Cortex of kidney (tissue), 1 donor: ENCODE data around the gene TAMM41.
"Not testable (repeated sequence)": the region's sequence is repeated elsewhere in the genome, so short reads cannot be mapped to it uniquely, and the experiment has no call there.

Experiments
- DNase-seq: peaks from one replicate; lab custom pipeline; 2025; lab: John Stamatoyannopoulos, UW

Gene TAMM41

GRCh38 chr3:11814663-11815062, 32.0 kb downstream of the TAMM41 start:
- DNase-seq, result no peak

GRCh38 chr3:11810276-11810675, 36.4 kb downstream of the TAMM41 start:
- no peak for DNase-seq

- no peak for DNase-seq
Observed at GRCh38 chr3:11808231-11808630, 38.5 kb downstream of the TAMM41 start.

GRCh38 chr3:11807686-11808085, 39.0 kb downstream of the TAMM41 start:
- no peak for DNase-seq

GRCh38 chr3:11805716-11806115, 41.0 kb downstream of the TAMM41 start:
- DNase-seq, result no peak

- no peak for DNase-seq
Observed at GRCh38 chr3:11803977-11804892, 42.5 kb downstream of the TAMM41 start.

GRCh38 chr3:11799791-11800190, 46.9 kb downstream of the TAMM41 start:
- no peak for DNase-seq

GRCh38 chr3:11794927-11795326, 51.8 kb downstream of the TAMM41 start:
- DNase-seq, result no peak

- no peak for DNase-seq
Observed at GRCh38 chr3:11791339-11792200, 55.1 kb downstream of the TAMM41 start.

GRCh38 chr3:11789412-11789811, 57.3 kb downstream of the TAMM41 start:
- no peak for DNase-seq

- no peak for DNase-seq
Observed at GRCh38 chr3:11784971-11785377, 61.7 kb downstream of the TAMM41 start.

GRCh38 chr3:11780341-11780740, 66.3 kb downstream of the TAMM41 start:
- no peak for DNase-seq

GRCh38 chr3:11779626-11780025, 67.1 kb downstream of the TAMM41 start:
- DNase-seq, result no peak

- DNase-seq, result no peak
Observed at GRCh38 chr3:11778248-11778647, 68.4 kb downstream of the TAMM41 start.

- DNase-seq, result no peak
Observed at GRCh38 chr3:11776346-11776745, 70.3 kb downstream of the TAMM41 start.

- no peak for DNase-seq
Observed at GRCh38 chr3:11775493-11775892, 71.2 kb downstream of the TAMM41 start.

- no peak for DNase-seq
Observed at GRCh38 chr3:11774296-11774877, 72.3 kb downstream of the TAMM41 start.

- not testable (repeated sequence) for DNase-seq
Observed at GRCh38 chr3:11771931-11772330, 74.8 kb downstream of the TAMM41 start.

GRCh38 chr3:11770477-11771391, 76.0 kb downstream of the TAMM41 start:
- no peak for DNase-seq

- no peak for DNase-seq
Observed at GRCh38 chr3:11769704-11770476, 76.8 kb downstream of the TAMM41 start.

- no peak for DNase-seq
Observed at GRCh38 chr3:11768604-11769003, 78.1 kb downstream of the TAMM41 start.
